Left ventricle myocardium superior (tissue), 1 donor: ENCODE results near the gene KLHL14. TPM values are rescaled to one million over a fixed set of nuclear protein-coding genes. Genes with fewer than 3 reads are reported as not detected.
"Not testable (repeated sequence)": the region's sequence is repeated elsewhere in the genome, so short reads cannot be mapped to it uniquely, and the experiment has no call there.

Experiments used
- ATAC-seq: fragments of 200-7000 bp; cut with Tn5 transposase; one replicate; pipeline ENCODE4 v1.9.1; 2020; ENCODE audit warnings: mild to moderate bottlenecking, moderate library complexity
- DNase-seq: peaks from one replicate; pipeline ENCODE4 v3.0.0-alpha.2; 2020
- intact Hi-C: fragments of 100-400 bp; cut with micrococcal nuclease; formaldehyde crosslinking; loops from one replicate; pipeline ENCODE4 v1.11.0; 2022
- long read RNA-seq: library from polyadenylated mRNA; unstranded; transcript quantifications from one replicate; pipeline ENCODE4 v2.0.0, GENCODE V29; 2021
- total RNA-seq: library from RNA; stranded (reverse); fragmentation: NEBNext Ultra II Directional; extraction: Animal tissue kit (Norgen Biotek cat#: 25700); gene quantifications from one replicate; pipeline ENCODE4 v1.2.1, GENCODE V29; 2021
- donor health status: DM: no; HTN: yes; CAD: no; lungs with severe emphysema.

The KLHL14 gene, protein sequence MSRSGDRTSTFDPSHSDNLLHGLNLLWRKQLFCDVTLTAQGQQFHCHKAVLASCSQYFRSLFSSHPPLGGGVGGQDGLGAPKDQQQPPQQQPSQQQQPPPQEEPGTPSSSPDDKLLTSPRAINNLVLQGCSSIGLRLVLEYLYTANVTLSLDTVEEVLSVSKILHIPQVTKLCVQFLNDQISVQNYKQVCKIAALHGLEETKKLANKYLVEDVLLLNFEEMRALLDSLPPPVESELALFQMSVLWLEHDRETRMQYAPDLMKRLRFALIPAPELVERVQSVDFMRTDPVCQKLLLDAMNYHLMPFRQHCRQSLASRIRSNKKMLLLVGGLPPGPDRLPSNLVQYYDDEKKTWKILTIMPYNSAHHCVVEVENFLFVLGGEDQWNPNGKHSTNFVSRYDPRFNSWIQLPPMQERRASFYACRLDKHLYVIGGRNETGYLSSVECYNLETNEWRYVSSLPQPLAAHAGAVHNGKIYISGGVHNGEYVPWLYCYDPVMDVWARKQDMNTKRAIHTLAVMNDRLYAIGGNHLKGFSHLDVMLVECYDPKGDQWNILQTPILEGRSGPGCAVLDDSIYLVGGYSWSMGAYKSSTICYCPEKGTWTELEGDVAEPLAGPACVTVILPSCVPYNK
- 0.07 TPM for total RNA-seq
- long read RNA-seq = 0 reads

DNA sequence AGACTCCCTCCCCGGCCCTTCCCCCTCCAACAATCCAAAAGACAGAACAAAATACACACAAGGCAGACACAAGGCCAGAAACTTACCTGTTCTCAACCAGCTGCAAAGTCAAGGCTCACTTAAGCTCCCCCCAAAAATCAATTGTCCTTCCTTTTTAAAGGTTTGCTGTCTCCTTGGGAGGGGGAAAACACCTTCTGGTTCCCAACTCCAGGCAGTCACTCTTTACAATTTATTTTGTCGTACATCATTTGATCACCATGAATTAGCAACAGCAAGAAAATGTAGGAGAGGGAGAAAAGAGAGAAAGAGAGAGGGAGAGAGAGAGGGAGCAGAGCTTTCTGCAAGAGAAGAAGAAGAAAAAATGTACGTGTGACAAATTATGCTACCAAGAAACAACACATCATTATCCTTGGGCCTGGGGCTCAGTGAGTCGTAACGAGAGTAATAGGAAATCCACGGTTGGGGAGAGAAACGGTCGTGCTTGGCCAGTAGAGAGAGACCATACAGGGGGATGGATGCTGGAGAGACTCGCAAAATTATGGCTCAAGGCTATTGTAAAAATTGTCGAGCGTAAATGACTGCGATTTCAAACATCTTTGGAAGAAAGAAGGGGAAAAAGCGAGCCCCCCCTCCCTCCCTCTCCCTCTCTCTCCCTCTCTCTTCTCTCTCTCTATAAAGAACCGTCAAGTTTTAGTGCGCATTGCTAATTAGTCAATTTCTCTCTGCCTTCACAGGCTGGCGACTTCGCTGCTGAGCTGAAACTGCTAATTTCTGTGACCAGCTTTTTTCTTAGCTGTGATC lies at the start of gene KLHL14:
TSS of gene KLHL14 (minus strand) at position 443 of the 801 bp plus-strand sequence. CDS start 2,432 bp downstream, outside the sequence.
- ATAC-seq = no peak
- intact Hi-C loops = no loop called here
- DNase-seq = no peak

DNA sequence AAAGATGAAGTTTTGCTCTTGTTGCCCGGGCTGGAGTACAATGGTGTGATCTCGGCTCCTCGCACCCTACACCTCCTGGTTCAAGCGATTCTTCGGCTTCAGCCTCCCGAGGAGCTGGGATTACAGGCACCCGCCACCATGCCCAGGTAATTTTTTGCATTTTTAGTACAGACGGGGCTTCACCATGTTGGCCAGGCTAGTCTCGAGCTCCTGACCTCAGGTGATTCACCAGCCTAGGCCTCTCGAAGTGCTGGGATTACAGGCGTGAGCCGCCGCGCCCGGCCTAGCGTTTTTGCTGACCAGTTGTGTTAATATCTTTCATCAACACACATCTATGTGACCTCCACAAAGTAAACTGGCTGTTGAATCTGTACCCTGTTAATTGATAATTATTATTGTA lies 49.4 kb upstream of the KLHL14 start:
- no peak for ATAC-seq
- no peak for DNase-seq
- intact Hi-C loops = no loop called here

DNA sequence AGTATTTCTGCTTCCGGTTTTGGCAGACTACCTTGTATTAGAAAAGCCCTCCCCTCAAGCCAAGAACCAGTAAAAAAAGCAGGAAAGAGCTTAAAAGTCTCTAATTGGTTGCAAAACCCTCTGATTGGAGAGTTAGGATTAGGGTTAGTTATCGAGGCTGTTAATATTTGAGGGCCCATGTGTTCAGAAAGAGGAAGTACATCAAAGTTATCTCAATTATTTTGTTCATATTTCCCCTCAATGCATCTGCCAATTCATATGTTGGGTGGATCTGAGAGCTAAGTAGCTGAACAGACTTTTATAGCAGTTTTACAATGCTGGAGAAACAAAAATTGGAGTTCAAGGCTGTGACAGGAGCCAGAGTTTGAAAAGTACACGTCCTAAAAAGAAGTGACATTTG lies 43.1 kb upstream of the KLHL14 start:
- no peak for DNase-seq
- ATAC-seq = no peak
- intact Hi-C loops = no loop called here

DNA sequence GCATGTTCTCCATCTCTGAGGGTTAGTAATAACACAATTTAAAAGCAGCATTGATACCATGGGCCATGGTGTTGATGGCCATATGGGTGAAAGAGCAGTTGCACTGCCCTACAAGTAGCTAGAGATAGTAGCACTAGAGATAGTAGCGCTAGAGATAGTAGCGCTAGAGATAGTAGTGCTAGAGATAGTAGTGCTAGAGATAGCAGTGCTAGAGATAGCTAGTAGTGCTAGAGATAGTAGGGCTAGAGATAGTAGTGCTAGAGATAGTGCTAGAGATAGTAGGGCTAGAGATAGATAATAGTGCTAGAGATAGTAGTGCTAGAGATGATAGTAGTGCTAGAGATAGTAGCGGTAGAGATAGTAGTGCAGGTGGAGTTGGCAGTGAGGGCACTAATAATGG lies 39.5 kb upstream of the KLHL14 start:
- intact Hi-C loops = no loop called here
- ATAC-seq (no peak), DNase-seq (no peak)

DNA sequence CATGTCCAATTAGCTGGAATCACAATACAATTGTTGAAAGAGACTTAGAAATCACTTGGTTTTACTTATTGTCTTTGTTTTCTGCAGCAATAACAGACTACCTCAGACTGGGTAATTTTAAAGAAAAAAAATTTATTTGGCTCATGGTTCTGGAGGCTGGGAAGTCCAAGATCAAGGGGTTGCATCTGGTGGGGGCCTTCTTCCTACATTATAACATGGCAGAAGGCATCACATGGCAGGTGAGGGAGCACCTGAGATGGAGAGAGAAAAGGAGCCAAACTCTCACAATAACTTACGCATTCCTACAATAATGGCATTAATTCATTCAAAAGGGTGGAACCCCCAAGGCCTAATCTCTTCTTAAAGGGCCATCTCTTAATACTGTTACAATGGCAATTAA lies 37.5 kb upstream of the KLHL14 start:
- DNase-seq = no peak
- intact Hi-C loops = no loop called here
- no peak for ATAC-seq

DNA sequence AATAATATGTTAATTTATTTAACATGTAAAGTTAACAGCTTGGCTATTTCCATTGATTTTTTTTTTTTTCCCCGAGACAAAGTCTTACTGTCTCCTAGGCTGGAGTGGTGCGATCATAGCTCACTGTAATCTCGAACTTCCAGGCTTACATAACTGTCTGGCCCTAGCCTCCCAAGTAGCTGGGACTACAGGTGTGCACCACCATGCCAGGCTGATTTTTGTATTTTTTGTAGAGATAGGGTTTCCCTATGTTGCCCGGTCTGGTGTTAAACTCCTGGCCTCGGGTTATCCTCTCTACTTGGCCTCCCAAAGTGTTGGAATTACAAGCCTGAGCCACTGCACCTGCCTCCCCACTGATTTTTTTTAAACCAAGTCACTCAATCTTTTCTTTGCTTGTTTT lies 32.5 kb upstream of the KLHL14 start:
- DNase-seq (no peak), ATAC-seq (no peak)
- intact Hi-C loops = no loop called here

DNA sequence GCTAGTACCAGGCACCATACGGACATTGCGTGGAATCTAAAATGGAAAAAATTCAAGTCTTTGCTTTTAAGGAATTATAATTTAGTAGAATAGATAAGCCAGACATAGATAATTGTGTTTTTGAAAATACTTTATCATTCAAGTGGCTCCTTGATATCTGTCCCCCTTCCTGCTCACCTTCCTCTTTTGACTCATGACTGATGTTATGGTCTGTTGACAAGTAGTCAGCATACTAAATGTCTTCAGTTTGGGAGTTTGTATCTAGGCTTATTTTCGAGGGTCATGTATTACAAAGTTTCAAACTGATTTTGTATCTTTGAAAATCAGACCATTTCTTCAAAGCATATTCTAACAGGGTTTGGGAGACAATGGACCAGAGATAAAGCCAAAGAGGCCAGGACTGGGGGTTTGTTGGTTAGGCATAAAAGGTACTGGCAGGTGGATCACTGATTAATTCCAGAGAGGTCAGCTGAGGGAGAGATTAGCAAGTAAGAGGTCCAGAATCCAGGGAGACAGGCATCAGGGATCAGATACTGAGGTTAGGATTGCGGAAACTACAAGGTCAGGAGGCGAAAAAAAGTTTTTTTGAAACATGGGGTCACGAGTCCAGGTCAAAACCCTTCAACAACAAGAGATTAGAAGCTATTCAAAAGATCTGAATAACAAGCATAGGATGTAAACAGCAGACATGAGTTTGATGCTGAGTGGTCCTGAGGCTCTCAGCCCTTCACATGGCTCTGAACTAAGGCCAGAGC lies 31.5 kb upstream of the KLHL14 start:
- intact Hi-C loops = no loop called here
- DNase-seq (no peak), ATAC-seq (no peak)

DNA sequence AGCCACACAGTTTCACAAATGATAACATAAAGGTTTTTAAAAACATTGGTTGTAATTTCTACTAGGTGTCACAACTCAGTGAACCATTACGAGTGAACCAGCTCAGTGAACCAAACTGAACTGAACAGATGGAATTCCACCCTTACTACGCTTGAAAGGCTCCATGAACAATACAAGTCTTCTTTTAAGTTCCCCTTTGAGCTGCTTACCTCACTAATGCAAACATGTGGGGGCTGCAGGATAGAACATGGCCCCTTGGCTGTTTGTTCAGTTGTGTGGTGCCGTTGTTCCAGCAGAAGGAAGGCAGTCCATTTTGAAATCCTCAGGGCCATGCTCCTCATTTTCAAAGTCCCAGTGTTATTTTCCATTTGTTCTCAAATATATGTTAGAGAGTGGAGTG lies 30.7 kb upstream of the KLHL14 start:
- intact Hi-C loops = no loop called here
- no peak for DNase-seq
- no peak for ATAC-seq

DNA sequence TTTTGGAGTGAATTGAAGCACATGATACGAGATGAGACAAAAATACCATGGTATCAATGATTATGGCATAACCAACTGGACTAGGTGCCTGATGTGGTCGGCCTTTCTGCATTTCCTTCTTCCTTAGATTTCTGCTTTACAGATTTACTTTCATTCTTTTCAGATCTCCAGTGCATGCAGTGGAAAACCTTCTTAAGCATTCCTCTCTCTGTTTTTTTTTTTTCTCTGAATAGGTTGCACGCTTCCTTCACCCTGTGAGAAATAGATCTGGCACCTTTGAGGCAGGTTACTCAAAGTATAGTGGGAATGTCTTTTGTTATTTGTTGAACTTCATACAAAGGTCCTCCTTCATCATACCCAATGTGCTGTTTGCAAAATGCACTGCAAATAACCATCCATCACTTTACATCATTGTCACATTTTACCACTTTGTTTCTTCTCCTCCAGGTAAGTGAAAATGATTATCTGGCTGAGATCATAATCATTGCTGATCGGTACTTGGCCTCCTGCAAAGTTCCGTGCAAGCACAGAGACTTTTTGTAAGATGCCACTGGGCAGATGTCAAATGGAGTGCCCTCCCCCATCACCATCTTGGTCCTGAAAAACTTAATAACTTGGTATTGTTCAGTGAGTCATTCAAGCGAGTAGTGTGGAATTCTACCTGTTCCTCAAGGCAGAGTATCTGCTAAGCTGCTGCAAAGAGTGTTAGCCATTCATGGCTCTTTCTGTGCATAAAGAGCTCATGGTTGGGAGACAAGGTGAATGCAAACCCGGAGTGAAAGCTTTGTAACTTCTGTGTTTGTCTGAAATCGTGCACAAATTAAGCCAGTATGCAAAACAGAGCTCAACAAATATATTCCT lies 30.0 kb upstream of the KLHL14 start:
- intact Hi-C loops = no loop called here
- DNase-seq = no peak
- no peak for ATAC-seq

DNA sequence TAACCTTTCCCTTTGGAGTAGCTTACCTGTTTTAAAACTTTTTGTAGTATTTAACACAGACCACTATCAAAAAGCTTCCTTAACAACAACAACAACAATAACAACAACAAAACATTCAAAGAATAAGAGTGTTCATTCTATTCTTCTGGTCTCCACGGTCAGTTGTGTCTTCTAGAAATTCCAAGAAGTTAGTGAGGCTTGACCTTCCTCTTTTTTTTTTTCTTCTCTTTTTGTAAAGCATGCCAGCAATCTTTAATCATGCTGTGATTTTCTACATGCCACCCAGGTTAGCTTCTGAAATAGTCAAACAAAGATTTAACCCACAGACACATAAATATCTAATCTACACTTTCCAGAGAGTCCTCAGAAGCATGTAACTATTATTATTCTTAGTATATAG lies 28.4 kb upstream of the KLHL14 start:
- intact Hi-C loops = no loop called here
- ATAC-seq = no peak
- DNase-seq = no peak

DNA sequence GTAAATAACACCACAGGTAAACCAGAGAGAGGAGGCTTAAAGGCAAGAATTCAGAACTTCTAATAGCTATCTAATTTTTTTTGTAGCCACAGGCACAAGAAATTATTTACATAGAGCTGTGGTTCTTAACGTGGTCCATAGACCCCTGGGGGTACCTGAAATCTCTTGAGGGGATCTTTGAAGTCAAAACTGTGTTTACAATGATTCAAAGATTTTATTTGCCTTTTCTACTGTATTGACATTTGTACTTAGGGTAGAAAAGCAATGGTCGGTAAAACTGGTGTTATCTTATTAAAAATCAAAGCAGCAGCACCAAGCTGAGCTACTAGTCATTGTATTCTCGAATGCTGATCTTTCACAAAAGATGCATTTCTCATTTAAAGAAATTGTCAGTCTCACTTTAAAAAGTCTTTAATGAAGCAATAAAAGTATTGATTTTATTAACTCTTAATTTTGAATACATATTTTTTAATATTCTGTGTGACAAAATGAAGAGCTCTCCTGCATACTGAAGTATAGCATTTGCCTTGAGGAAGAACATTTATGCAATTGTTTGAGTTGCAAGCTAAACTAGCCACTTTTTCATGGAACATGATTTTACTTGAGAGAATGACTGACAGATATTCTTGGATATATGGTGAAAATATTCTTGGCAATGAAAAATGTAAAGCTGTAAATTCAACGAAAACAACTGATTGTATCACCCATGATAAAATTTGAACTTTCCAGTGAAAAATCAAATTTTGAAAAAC lies 25.6 kb upstream of the KLHL14 start:
- DNase-seq = no peak
- intact Hi-C loops = no loop called here

DNA sequence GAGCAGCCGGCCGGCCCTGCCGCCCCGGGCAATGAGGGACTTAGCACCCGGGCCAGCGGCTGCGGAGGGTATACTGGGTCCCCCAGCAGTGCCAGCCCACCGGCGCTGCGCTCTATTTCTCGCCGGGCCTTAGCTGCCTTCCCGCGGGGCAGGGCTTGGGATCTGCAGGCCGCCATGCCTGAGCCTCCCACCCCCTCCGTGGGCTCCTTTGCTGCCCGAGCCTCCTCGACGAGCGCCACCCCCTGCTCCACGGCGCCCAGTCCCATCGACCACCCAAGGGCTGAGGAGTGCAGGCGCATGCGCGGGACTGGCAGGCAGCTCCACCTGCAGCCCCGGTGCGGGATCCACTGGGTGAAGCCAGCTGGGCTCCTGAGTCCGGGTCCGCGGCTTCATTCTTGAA lies 21.8 kb upstream of the KLHL14 start:
- not testable (repeated sequence) for DNase-seq, ATAC-seq
- intact Hi-C loops = loop anchor here (5.0 kb wide), 1 partner anchor 148 kb away; no protein-coding TSS in a partner anchor

More for the DNA sequence above, 25.6 kb upstream of the KLHL14 start:
- ATAC-seq = no peak

DNA sequence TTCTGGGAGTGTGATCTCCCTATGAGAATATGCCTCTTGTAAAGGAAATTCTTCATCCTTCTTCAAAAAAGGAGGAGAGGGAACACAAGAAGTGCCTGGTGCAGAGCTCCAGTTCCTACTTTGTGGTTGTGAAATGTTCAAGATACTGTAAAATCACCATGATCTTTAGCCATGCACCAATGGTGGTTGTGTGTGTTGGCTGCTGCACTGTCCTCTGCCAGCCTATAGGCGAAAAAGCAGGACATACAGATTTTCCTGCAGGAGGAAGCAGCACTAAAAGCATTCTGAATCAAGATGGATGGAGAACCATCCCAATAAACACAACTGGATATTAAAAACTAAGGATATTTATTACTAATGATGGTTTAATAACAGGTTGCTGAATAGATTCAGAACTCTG lies 6.2 kb upstream of the KLHL14 start:
- ATAC-seq = no peak
- DNase-seq = no peak
- intact Hi-C loops = no loop called here

DNA sequence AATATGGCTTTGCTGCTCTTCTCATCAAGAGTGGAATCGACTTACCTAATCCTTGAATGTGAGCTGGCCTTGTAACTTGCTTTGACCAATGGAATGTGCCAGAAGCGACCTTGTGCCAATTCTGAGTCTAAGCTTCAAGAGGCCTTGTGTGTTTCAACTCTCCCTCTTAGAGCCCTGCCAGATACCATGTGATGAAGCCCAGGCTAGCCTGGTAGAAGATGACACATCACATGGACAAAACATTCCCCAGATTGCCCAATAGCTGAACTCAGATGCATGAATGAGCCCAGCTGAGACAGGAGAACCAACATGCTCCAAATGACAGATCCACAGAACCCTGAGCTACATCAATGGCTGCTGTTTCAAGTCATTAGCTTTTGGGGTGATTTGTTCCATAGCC lies 4.2 kb upstream of the KLHL14 start:
- intact Hi-C loops = no loop called here
- DNase-seq = no peak
- ATAC-seq = no peak

DNA sequence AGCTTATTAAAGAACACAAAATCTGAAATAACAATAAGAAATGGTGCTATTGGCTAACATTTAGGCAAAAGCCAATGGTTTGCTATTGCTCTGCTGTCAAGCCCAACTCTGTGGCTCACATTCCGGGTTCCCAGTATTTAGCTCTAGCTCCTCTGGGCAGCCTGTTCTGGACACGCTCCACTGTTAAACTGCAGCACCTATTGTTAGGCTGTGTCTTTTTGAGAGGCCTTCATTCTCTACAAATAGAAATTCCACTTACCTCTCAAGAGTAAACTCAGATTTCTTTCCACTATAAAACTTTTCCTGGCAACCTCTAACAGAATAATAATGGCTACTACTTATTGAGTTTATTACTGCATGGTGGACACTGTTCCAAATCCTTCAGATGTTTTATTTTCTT lies 3.7 kb upstream of the KLHL14 start:
- ATAC-seq (no peak), DNase-seq (no peak)
- intact Hi-C loops = no loop called here

DNA sequence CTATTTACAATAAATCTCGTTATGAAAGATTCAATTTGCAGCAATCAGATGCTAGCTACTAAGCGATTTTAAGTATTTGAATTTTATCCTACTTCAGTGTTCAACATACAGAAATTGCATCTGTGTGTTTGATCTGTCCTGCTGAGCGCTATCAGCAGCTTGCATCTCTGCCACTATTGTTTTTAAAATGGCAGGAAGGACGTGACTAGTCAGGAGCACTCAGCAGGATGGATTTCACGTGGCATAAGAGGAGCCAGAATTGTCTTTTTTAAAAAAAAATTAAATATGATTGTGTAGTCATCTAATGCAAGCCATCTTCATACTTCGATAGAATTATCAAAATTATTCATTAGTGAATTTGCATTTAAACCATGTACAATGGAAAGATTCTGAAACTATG lies 2.8 kb upstream of the KLHL14 start:
- no peak for DNase-seq
- no peak for ATAC-seq
- intact Hi-C loops = no loop called here

DNA sequence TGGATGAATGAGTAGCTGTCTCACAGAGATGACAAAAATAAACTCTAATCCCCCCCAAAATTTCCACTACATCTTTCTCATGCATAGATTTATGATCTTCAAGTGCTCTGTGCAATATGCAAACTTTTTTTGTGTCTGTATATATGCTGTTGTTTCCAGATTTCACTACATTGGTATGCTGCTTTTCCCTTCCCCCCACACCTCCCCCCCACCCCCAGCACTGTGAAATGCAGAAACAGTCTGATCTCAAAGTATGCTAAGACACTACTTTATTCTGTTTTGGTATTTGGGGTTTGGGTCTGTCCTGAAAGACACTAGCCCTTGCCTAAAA lies 524 bp upstream of the KLHL14 start:
- intact Hi-C loops = no loop called here
- DNase-seq = no peak
- ATAC-seq = no peak
